Heart left ventricle (tissue), 13 donors: ENCODE results near the gene PIK3CA.
"Not testable (repeated sequence)": the region's sequence is repeated elsewhere in the genome, so short reads cannot be mapped to it uniquely, and the experiment has no call there.

ENCODE experiments used
- POLR2A ChIP-seq, 2 donors: fragments of 450-650 bp; IDR thresholded peaks; one replicate each; pipeline ENCODE4 v1.6.1; 2017; ENCODE audit warnings: antibody characterized with exemption in 2 of 2, mild to moderate bottlenecking in 2 of 2, moderate library complexity in 2 of 2
- TF ChIP-seq, protein P1 (sequence below), 12 donors: fragments of 200-600 bp; sonication (generic) in 4 of 12; IDR thresholded peaks; one replicate each; pipeline versions ENCODE4 v1.5.0 to v1.8.0; 2018 to 2022; ENCODE audit warnings: antibody characterized with exemption in 12 of 12, mild to moderate bottlenecking in 5 of 12
- donor health status: ischemic (EF 13 %, LVEDD 7.1; RV severe dilation, severe dysfunction).
- donor health status: DM: no; HTN: yes; CAD: no.
- donor health status: DM: no; HTN: no; CAD: no.
- donor health status: ischemic (EF 25% LVEDD 6.9; RV normal size, moderate dysfunction).
- donor health status: ischemic (EF 25% LVEDD 5.7; RV mildly dilated, moderate dysfunction).
- donor health status: ischemic (EF 35%, LVEDD 5.7; RV mildly dilated, moderate dysfunction).
- donor health status: nonischemic (EF 11% LVEDD 7.7; RV severe dilation, severe dysfunction).
- donor health status: DM: yes; HTN: yes; CAD: no.
- donor health status: PGD.
- donor health status: ischemic (EF 29% LVEDD 5.4; RV normal size, mild dysfunction).
- donor health status: nonischemic (EF 23%, LVEDD 6.1; RV moderate dilation, normal function).

- TF ChIP-seq POLR2A (IDR thresholded peaks at IDR 0.05) = not testable (repeated sequence)
- TF ChIP-seq, protein P1, sequence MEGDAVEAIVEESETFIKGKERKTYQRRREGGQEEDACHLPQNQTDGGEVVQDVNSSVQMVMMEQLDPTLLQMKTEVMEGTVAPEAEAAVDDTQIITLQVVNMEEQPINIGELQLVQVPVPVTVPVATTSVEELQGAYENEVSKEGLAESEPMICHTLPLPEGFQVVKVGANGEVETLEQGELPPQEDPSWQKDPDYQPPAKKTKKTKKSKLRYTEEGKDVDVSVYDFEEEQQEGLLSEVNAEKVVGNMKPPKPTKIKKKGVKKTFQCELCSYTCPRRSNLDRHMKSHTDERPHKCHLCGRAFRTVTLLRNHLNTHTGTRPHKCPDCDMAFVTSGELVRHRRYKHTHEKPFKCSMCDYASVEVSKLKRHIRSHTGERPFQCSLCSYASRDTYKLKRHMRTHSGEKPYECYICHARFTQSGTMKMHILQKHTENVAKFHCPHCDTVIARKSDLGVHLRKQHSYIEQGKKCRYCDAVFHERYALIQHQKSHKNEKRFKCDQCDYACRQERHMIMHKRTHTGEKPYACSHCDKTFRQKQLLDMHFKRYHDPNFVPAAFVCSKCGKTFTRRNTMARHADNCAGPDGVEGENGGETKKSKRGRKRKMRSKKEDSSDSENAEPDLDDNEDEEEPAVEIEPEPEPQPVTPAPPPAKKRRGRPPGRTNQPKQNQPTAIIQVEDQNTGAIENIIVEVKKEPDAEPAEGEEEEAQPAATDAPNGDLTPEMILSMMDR (IDR thresholded peaks at IDR 0.05) = not testable (repeated sequence)
Measured at GRCh38 chr3:179257742-179258141, 109.6 kb downstream of the PIK3CA start.
